GM21786 (cell line): Measurements from ENCODE around the gene NRP2.

ENCODE experiments used
- ATAC-seq: cut with Tn5 transposase; IDR thresholded peaks from one replicate; pipeline ENCODE4 v1.9.1; 2021; ENCODE audit not compliant: unreplicated experiment

NRP2 gene

GRCh38 chr2:205686783-205687640 lies 4.7 kb downstream of the NRP2 start:
- ATAC-seq = no peak

- ATAC-seq = no peak
Measured at GRCh38 chr2:205687641-205687956, 5.3 kb downstream of the NRP2 start.

- ATAC-seq = no peak
Measured at GRCh38 chr2:205688417-205689200, 6.3 kb downstream of the NRP2 start.

GRCh38 chr2:205689820-205690219 lies 7.5 kb downstream of the NRP2 start:
- no peak for ATAC-seq

GRCh38 chr2:205692104-205692503 lies 9.8 kb downstream of the NRP2 start:
- no peak for ATAC-seq

GRCh38 chr2:205694256-205694655 lies 12.0 kb downstream of the NRP2 start:
- no peak for ATAC-seq

- no peak for ATAC-seq
Measured at GRCh38 chr2:205695460-205695991, 13.2 kb downstream of the NRP2 start.

GRCh38 chr2:205696331-205696926 lies 14.1 kb downstream of the NRP2 start:
- no peak for ATAC-seq

GRCh38 chr2:205696927-205697441 lies 14.7 kb downstream of the NRP2 start:
- no peak for ATAC-seq

GRCh38 chr2:205698286-205699268 lies 16.3 kb downstream of the NRP2 start:
- ATAC-seq = no peak

- no peak for ATAC-seq
Measured at GRCh38 chr2:205699515-205700289, 17.4 kb downstream of the NRP2 start.

GRCh38 chr2:205700331-205701132 lies 18.2 kb downstream of the NRP2 start:
- peak; percentile 77 for ATAC-seq

GRCh38 chr2:205701509-205701908 lies 19.2 kb downstream of the NRP2 start:
- ATAC-seq = no peak

GRCh38 chr2:205702576-205702975 lies 20.3 kb downstream of the NRP2 start:
- ATAC-seq = no peak

- no peak for ATAC-seq
Measured at GRCh38 chr2:205703471-205704126, 21.3 kb downstream of the NRP2 start.

GRCh38 chr2:205704127-205704741 lies 21.9 kb downstream of the NRP2 start:
- ATAC-seq = no peak

- no peak for ATAC-seq
Measured at GRCh38 chr2:205705511-205706349, 23.4 kb downstream of the NRP2 start.
